HCT116 (cell line): ENCODE data around the gene PDCD6IP. TPM values are rescaled to one million over a fixed set of nuclear protein-coding genes. Genes with fewer than 3 reads are reported as not detected.

Experiments
- ATAC-seq: fragments of 200-7000 bp; cut with Tn5 transposase; 2 replicates; pipeline ENCODE4 v1.9.1; 2020; ENCODE audit warnings: mild to moderate bottlenecking, moderate library complexity
- BruUV-seq: library from RNA; stranded (reverse); fragments of 400-500 nt; replicated peaks from 2 replicates; lab custom pipeline; 2021; lab: Mats Ljungman, UMichigan
- CTCF ChIA-PET: fragments of 300-600 bp; sonication (Branson Sonifier 250); formaldehyde crosslinking; loops from one replicate; lab custom pipeline; 2021; ENCODE audit warnings: antibody characterized with exemption; lab: Charles Lee
- POLR2A ChIA-PET: fragments of 300-600, 350-600 bp; sonication (Branson Sonifier 250); formaldehyde crosslinking; loops from one replicate; lab custom pipeline; 2021; ENCODE audit warnings: antibody characterized with exemption; lab: Charles Lee
- RAD21 ChIA-PET, 2 experiments: fragments of 300-600 bp; sonication (Branson Sonifier 250); formaldehyde crosslinking; loops; one replicate each; lab custom pipeline; 2023; ENCODE audit warnings: low total read pairs in 2 of 2; ENCODE audit not compliant: uncharacterized antibody in 2 of 2, unreplicated experiment in 2 of 2, low non-redundant PET in 1 of 2; lab: Charles Lee
- DNase-seq: peaks from one replicate; pipeline ENCODE4 v3.0.0-alpha.2; 2010; ENCODE audit warnings: low read depth, low spot score
- H2AFZ ChIP-seq: fragments of 200-600 bp; shearing (Covaris generic), sonication (generic); 2 replicates; pipeline ENCODE4 v1.6.1; 2017; ENCODE audit warnings: low read depth, mixed run types, mixed read lengths, antibody characterized with exemption, low read length; ENCODE audit not compliant: poor library complexity, severe bottlenecking
- H3K27ac ChIP-seq: 2 replicates; pipeline ENCODE4 v1.5.1; 2012; ENCODE audit warnings: low read depth, low read length
- H3K27me3 ChIP-seq: fragments of 200-600 bp; sonication (generic); 2 replicates; pipeline ENCODE4 v1.6.1; 2016; ENCODE audit warnings: mixed run types, low read length, mixed read lengths; ENCODE audit not compliant: insufficient read depth
- H3K36me3 ChIP-seq, 2 experiments: fragments of 200-500 bp in 1 of 2; fragments of 200-600 bp in 1 of 2; sonication (Bioruptor generic) in 1 of 2; sonication (generic) in 1 of 2; 2 replicates each; pipeline versions ENCODE4 v1.5.1 to v1.6.1; 2014 to 2016; ENCODE audit warnings: low read length in 2 of 2, inconsistent platforms in 1 of 2, mixed read lengths in 1 of 2, mixed run types in 1 of 2; ENCODE audit not compliant: insufficient read depth in 2 of 2, control insufficient read depth in 1 of 2
- H3K4me1 ChIP-seq, 2 experiments: fragments of 200-600 bp in 1 of 2; sonication (generic) in 1 of 2; 2 replicates each; pipeline versions ENCODE4 v1.5.1 to v1.6.1; 2012 to 2017; ENCODE audit warnings: low read length in 2 of 2, inconsistent platforms in 1 of 2, mild to moderate bottlenecking in 1 of 2, mixed read lengths in 1 of 2, mixed run types in 1 of 2, moderate library complexity in 1 of 2; ENCODE audit not compliant: insufficient read depth in 2 of 2, control insufficient read depth in 1 of 2
- H3K4me2 ChIP-seq: fragments of 200-600 bp; sonication (generic); 2 replicates; pipeline ENCODE4 v1.6.1; 2017; ENCODE audit warnings: mixed run types, low read length, mixed read lengths
- H3K4me3 ChIP-seq, 2 experiments: fragments of 200-600 bp in 1 of 2; sonication (generic) in 1 of 2; replicated peaks in 1 of 2; 2 replicates each; pipeline ENCODE4 v1.5.1; 2011 to 2016; ENCODE audit warnings: low read length in 2 of 2, control low read depth in 1 of 2, low read depth in 1 of 2, mild to moderate bottlenecking in 1 of 2, mixed read lengths in 1 of 2, mixed run types in 1 of 2
- H3K79me2 ChIP-seq: fragments of 200-600 bp; sonication (generic); 2 replicates; pipeline ENCODE4 v1.6.1; 2017; ENCODE audit warnings: mild to moderate bottlenecking, mixed run types, low read length, moderate library complexity, mixed read lengths; ENCODE audit not compliant: insufficient read depth
- H3K9ac ChIP-seq: fragments of 200-600 bp; sonication (generic); 2 replicates; pipeline ENCODE4 v1.6.1; 2016; ENCODE audit warnings: low read length, mixed read lengths
- H3K9me2 ChIP-seq: fragments of 200-600 bp; sonication (generic), shearing (Covaris generic); 2 replicates; pipeline ENCODE4 v1.6.1; 2017; ENCODE audit warnings: mixed run types, mild to moderate bottlenecking, moderate library complexity; ENCODE audit not compliant: insufficient read depth
- H3K9me3 ChIP-seq, 2 experiments: fragments of 200-500 bp in 1 of 2; fragments of 200-600 bp in 1 of 2; sonication (Bioruptor generic) in 1 of 2; sonication (generic) in 1 of 2; 2 replicates each; pipeline ENCODE4 v1.6.1; 2014 to 2017; ENCODE audit warnings: low read length in 2 of 2, mixed read lengths in 2 of 2, inconsistent platforms in 1 of 2, low read depth in 1 of 2, mild to moderate bottlenecking in 1 of 2, mixed run types in 1 of 2, moderate library complexity in 1 of 2; ENCODE audit not compliant: control insufficient read depth in 1 of 2, insufficient read depth in 1 of 2
- H4K20me1 ChIP-seq: fragments of 200-600 bp; sonication (generic), shearing (Covaris generic); 2 replicates; pipeline ENCODE4 v1.6.1; 2017; ENCODE audit warnings: mixed run types, mild to moderate bottlenecking, moderate library complexity; ENCODE audit not compliant: insufficient read depth
- CBX3 ChIP-seq: IDR thresholded peaks from 2 replicates; pipeline ENCODE4 v1.6.1; 2012; ENCODE audit warnings: low read depth
- CEBPB ChIP-seq: IDR thresholded peaks from 2 replicates; pipeline ENCODE4 v1.6.1; 2012; ENCODE audit warnings: low read depth
- EGR1 ChIP-seq: IDR thresholded peaks from 2 replicates; pipeline ENCODE4 v1.6.1; 2012; ENCODE audit warnings: low read depth
- ELF1 ChIP-seq: IDR thresholded peaks from 2 replicates; pipeline ENCODE4 v1.6.1; 2012; ENCODE audit warnings: low read depth, borderline replicate concordance
- EZH2 ChIP-seq: fragments of 200-600 bp; sonication (generic); IDR thresholded peaks from 2 replicates; pipeline ENCODE4 v1.6.1; 2017; ENCODE audit warnings: antibody characterized with exemption, mixed run types
- EZH2phosphoT487 ChIP-seq: fragments of 200-600 bp; IDR thresholded peaks from 2 replicates; pipeline ENCODE4 v1.6.1; 2018; ENCODE audit warnings: antibody characterized with exemption, borderline replicate concordance
- JUND ChIP-seq: IDR thresholded peaks from 2 replicates; pipeline ENCODE4 v1.6.1; 2012
- POLR2A ChIP-seq: IDR thresholded peaks from 2 replicates; pipeline ENCODE4 v1.7.0; 2011; ENCODE audit warnings: borderline replicate concordance; ENCODE audit not compliant: insufficient read depth, insufficient read length; ENCODE audit errors: extremely low read depth
- POLR2AphosphoS5 ChIP-seq: IDR thresholded peaks from 2 replicates; pipeline ENCODE4 v1.6.1; 2011; ENCODE audit warnings: mild to moderate bottlenecking, low read depth, low read length, moderate library complexity
- SIN3A ChIP-seq: IDR thresholded peaks from 2 replicates; pipeline ENCODE4 v1.6.1; 2012; ENCODE audit warnings: low read depth
- SRF ChIP-seq: IDR thresholded peaks from 2 replicates; pipeline ENCODE4 v1.6.1; 2012; ENCODE audit warnings: low read depth
- YY1 ChIP-seq: IDR thresholded peaks from 2 replicates; pipeline ENCODE4 v1.6.1; 2011; ENCODE audit warnings: low read length, low read depth, moderate library complexity, mild to moderate bottlenecking; ENCODE audit not compliant: insufficient replicate concordance; ENCODE audit errors: extremely low read depth
- ZNF274 ChIP-seq: fragments of 200-500 bp; sonication (Bioruptor generic); IDR thresholded peaks from 2 replicates; pipeline ENCODE4 v1.6.1; 2014; ENCODE audit warnings: mild to moderate bottlenecking, low read depth, low read length, inconsistent platforms
- intact Hi-C: fragments of 100-400 bp; cut with micrococcal nuclease; formaldehyde crosslinking; loops from 2 replicates; pipeline ENCODE4 v1.10.0; 2022
- total RNA-seq: library from RNA; stranded (reverse); gene quantifications from one replicate; pipeline ENCODE4 v1.2.1, GENCODE V29; 2021; ENCODE audit not compliant: unreplicated experiment
- TF ChIP-seq, protein P1 (sequence below), 3 experiments: fragments of 200-600 bp in 1 of 3; sonication (generic) in 1 of 3; IDR thresholded peaks in 2 of 3; conservative IDR thresholded peaks in 1 of 3; 2 replicates each; pipeline ENCODE4 v1.5.1; 2012 to 2017; ENCODE audit warnings: low read depth in 2 of 3, low read length in 2 of 3, antibody characterized with exemption in 1 of 3, borderline replicate concordance in 1 of 3, control low read depth in 1 of 3, mild to moderate bottlenecking in 1 of 3, mixed read lengths in 1 of 3, mixed run types in 1 of 3, moderate library complexity in 1 of 3; ENCODE audit not compliant: insufficient read depth in 1 of 3
- TF ChIP-seq, protein P2 (sequence below): IDR thresholded peaks from 2 replicates; pipeline ENCODE4 v1.6.1; 2012
- TF ChIP-seq, protein P3 (sequence below): IDR thresholded peaks from 2 replicates; pipeline ENCODE4 v1.6.1; 2012; ENCODE audit warnings: low read depth
- TF ChIP-seq, protein P4 (sequence below): IDR thresholded peaks from 2 replicates; pipeline ENCODE4 v1.6.1; 2012

The PDCD6IP gene
- total RNA-seq, 1 experiment from 2014 or later, result 241 TPM

DNA sequence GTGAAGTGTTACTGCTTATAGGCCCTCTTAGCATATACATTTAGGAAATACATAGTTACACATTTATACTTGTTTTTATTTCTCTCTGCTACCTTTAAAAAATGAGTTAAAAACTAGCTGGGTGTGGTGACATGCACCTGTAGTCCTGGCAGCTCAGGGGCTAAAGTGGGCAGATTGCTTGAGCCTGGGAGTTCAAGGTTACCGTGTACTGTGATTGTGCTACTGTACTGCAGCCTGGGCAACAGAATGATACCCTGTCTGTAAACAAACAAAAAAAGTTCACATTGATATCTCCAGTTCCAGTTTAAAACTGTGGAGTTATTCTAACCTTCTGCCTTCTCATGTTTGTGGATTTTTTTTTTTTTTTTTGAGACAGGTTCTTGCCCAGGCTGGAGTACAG lies 12.1 kb downstream of the PDCD6IP start:
- BruUV-seq, result no TSS peak
- Histone ChIP-seq H4K20me1 (peaks cover 21% of the 10 kb centered on the region; the same call in 1 of the 2 replicates), H3K79me2 (peaks cover 93% of the 10 kb centered on the region), H3K4me2 (no peak overlapping the region), H3K4me3 (no peak overlapping the region), H3K27ac (no peak overlapping the region), H3K27me3 (no peaks in the 10 kb centered on the region), H3K9ac (no peak overlapping the region), H3K9me3 (no peaks in the 10 kb centered on the region), H3K9me2 (no peaks in the 10 kb centered on the region), H2AFZ (no peak overlapping the region), H3K36me3 (peaks cover 4 to 7% of the 10 kb centered on the region in 2 experiments; a peak in 2 of 4 replicates), H3K4me1 (no peaks in the 10 kb centered on the region)
- CTCF ChIA-PET, result no interaction called here
- POLR2A ChIA-PET, result no interaction called here
- DNase-seq (no peak), ATAC-seq (no peak)
- intact Hi-C loops, result no loop called here
- RAD21 ChIA-PET, result no interaction called here
- TF ChIP-seq YY1 (no peak), SIN3A (no peak), POLR2A (no peak), JUND (no peak), POLR2AphosphoS5 (no peak), SRF (no peak), EGR1 (no peak), EZH2phosphoT487 (no peak), CBX3 (no peak), CEBPB (no peak), ELF1 (no peak), EZH2 (no peak), ZNF274 (no peak)
- TF ChIP-seq, protein P1, sequence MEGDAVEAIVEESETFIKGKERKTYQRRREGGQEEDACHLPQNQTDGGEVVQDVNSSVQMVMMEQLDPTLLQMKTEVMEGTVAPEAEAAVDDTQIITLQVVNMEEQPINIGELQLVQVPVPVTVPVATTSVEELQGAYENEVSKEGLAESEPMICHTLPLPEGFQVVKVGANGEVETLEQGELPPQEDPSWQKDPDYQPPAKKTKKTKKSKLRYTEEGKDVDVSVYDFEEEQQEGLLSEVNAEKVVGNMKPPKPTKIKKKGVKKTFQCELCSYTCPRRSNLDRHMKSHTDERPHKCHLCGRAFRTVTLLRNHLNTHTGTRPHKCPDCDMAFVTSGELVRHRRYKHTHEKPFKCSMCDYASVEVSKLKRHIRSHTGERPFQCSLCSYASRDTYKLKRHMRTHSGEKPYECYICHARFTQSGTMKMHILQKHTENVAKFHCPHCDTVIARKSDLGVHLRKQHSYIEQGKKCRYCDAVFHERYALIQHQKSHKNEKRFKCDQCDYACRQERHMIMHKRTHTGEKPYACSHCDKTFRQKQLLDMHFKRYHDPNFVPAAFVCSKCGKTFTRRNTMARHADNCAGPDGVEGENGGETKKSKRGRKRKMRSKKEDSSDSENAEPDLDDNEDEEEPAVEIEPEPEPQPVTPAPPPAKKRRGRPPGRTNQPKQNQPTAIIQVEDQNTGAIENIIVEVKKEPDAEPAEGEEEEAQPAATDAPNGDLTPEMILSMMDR (IDR thresholded peaks at IDR 0.05 in 2 of 3, conservative IDR thresholded peaks at IDR 0.05 in 1 of 3; ENCODE audit: borderline replicate concordance in 1 of 3, insufficient read depth in 1 of 3, low read depth in 2 of 3, low read length in 2 of 3), result no peak
- TF ChIP-seq, protein P2, sequence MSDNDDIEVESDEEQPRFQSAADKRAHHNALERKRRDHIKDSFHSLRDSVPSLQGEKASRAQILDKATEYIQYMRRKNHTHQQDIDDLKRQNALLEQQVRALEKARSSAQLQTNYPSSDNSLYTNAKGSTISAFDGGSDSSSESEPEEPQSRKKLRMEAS, result no peak
- TF ChIP-seq, protein P3, sequence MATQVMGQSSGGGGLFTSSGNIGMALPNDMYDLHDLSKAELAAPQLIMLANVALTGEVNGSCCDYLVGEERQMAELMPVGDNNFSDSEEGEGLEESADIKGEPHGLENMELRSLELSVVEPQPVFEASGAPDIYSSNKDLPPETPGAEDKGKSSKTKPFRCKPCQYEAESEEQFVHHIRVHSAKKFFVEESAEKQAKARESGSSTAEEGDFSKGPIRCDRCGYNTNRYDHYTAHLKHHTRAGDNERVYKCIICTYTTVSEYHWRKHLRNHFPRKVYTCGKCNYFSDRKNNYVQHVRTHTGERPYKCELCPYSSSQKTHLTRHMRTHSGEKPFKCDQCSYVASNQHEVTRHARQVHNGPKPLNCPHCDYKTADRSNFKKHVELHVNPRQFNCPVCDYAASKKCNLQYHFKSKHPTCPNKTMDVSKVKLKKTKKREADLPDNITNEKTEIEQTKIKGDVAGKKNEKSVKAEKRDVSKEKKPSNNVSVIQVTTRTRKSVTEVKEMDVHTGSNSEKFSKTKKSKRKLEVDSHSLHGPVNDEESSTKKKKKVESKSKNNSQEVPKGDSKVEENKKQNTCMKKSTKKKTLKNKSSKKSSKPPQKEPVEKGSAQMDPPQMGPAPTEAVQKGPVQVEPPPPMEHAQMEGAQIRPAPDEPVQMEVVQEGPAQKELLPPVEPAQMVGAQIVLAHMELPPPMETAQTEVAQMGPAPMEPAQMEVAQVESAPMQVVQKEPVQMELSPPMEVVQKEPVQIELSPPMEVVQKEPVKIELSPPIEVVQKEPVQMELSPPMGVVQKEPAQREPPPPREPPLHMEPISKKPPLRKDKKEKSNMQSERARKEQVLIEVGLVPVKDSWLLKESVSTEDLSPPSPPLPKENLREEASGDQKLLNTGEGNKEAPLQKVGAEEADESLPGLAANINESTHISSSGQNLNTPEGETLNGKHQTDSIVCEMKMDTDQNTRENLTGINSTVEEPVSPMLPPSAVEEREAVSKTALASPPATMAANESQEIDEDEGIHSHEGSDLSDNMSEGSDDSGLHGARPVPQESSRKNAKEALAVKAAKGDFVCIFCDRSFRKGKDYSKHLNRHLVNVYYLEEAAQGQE, result no peak
- TF ChIP-seq, protein P4, sequence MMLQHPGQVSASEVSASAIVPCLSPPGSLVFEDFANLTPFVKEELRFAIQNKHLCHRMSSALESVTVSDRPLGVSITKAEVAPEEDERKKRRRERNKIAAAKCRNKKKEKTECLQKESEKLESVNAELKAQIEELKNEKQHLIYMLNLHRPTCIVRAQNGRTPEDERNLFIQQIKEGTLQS, result no peak
